HG03571 (cell line): ENCODE results near the gene APIP.

Experiments
- ATAC-seq: cut with Tn5 transposase; IDR thresholded peaks from one replicate; pipeline ENCODE4 v1.9.1; 2021; ENCODE audit not compliant: unreplicated experiment

APIP gene

GRCh38 chr11:34890089-34890488, 26.1 kb downstream of the APIP start:
- no peak for ATAC-seq

- ATAC-seq = no peak
Observed at GRCh38 chr11:34887260-34887659, 28.9 kb downstream of the APIP start.

GRCh38 chr11:34886609-34887008, 29.6 kb downstream of the APIP start:
- no peak for ATAC-seq

DNA sequence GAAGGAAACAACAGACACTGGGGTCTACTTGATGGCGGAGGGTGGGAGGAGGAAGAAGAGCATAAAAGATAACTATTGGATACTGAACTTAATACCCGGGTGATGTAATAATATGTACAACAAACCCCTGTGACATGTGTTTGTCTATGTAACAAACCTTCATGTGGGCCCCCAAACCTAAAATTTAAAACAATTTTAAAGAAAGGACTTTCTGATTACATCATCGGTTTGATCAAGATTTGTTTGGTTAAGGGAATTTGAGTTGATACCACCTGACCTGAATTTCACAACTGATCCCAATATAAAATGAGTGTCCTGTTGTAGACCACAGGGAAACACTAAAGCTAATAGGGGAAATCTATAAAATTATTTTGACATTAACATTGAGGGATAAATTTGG, 34.3 kb downstream of the APIP start:
- ATAC-seq = no peak

- ATAC-seq = no peak
Observed at GRCh38 chr11:34877375-34877975, 38.7 kb downstream of the APIP start.

- ATAC-seq = no peak
Observed at GRCh38 chr11:34874202-34874601, 42.0 kb downstream of the APIP start.

DNA sequence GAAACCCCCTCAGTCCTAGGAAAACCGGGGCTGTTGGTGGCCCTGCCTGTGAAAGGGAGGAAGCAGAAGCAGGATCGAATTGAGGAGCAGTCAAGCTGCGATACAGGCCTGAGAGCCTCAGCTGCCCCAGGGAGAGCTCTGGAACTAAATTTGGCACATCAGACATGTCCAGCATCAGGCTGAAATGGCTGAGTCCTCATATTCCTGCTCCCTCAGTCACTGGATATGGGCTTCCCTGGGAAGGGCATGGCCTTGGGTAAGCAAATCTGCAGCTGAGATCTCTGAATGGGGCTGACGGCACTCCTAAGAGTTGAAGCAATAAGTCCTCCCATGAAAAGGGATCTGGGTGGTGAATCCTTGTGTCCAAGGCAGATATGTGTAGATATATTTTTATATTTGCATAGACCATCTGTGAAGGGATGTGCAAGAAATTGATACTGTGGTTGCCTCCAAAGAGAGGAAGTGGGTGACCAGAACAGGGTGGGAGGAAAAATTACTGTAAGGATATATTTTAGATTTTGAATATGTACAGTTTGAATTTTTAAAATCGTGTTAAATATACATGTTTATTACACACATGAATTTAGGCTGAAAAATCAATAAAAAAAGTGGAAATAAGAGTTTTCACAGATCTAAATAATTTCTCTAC, 45.5 kb downstream of the APIP start:
- ATAC-seq = no peak

DNA sequence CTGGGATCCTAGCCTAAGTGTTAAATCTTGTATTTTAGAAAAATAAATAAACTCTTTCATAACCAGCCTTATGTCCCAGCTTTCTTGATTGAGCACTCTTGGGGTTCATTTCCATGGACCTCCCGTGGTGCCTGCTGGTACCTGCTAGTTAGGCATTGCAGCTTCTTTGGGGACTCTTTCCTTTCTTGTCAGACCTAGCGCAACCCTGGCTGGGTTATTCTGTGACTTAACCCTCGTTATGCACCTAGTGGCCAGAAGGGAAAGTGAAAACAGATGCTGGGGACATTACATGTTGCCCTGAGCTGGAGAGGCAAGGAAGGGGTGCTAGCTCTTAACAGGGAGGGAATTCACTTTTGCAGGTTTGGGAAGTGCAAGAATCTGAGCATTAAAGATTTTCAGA, 46.8 kb downstream of the APIP start:
- no peak for ATAC-seq

DNA sequence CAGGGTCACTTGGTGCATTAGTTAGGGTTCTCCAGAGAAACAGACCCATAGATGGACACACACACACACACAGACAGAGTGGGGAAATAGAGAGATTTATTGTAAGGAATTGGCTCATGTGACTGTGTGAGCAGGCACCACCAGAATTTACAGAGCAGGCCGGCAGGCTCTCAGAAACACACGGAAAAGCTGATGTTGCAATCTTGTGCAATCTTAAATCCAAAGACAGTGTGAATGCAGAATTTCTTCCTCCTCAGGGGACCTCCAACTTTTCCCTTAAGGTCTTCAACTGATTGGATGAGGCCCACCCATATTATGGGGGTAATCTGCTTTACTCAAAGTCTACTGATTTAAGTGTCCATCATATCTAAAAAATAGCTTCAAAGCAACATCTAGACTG, 49.8 kb downstream of the APIP start:
- ATAC-seq = no peak

DNA sequence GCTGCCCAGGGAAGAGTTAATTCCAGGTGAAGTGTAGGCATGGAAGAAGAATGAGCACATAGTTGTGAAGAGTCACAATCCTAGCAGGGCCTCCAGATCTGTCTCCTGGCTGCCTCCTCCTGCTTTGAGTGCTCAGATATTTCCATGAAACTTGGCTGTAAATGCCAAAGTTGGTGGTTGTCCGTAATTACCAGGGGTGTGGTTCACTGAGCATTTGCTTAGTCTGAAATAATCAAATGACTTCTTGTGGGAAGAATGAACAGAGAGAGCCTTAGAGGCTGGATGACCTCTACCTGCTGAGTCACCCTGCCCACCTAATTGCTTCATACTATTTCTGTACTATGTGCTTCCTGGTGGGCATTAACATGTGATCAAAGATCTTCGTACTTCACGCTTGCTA, 50.9 kb downstream of the APIP start:
- no peak for ATAC-seq

DNA sequence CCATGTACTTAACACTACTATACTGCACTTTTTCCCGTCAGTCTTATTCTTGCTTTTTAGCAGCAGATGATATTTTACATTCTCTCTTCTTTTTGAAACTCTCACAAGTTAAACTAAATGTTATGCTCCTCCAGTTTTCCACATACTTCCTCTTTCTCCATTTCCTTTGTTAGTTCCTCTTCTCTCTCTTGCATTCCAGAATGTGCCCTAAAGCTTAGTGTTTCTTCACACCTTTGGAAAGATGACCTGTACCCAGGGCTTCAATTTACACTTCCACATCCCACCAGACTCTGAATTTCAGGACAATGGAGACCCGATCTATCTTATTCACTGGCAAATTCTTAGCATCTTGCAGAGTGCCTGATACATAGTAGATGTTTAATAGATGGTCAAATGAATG, 51.8 kb downstream of the APIP start:
- ATAC-seq = no peak

DNA sequence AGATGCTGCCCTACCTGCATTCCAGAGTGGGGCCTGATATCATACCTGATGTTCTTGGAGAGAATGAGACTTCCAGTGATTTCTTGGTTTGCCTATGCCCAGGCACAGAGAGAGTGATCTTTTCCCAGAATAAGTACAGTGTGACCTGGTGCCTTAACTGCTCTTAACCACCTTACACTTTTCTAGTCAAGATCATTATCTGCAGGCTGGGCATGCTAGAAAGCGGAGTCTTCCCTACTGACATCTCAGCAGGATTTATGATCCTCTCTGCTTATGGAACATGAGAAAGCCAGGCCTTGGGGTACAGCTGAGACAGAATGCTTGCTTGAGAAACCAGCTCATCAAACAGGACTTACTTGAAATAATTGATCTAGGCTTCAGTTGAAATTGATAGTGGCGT, 53.1 kb downstream of the APIP start:
- no peak for ATAC-seq

DNA sequence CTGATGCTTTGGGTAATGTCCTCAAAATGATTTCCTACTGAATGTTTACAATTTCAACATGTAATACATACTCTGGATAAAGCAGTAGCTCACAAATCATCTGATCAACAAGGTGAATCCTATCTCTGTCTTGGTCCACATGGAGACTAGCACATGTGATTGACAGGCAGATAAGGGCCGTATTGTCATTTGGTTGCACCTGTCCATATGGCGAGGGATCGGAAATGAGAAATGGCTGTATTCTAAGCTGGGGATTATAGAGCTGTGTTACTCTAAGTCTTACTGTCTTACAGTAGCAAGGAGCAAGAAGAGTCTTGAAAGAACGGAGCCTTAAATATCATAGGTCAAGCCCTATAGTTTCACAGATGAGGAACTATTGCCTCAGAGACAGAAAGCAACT, 55.7 kb downstream of the APIP start:
- ATAC-seq = no peak

- no peak for ATAC-seq
Observed at GRCh38 chr11:34860034-34860433, 56.1 kb downstream of the APIP start.

DNA sequence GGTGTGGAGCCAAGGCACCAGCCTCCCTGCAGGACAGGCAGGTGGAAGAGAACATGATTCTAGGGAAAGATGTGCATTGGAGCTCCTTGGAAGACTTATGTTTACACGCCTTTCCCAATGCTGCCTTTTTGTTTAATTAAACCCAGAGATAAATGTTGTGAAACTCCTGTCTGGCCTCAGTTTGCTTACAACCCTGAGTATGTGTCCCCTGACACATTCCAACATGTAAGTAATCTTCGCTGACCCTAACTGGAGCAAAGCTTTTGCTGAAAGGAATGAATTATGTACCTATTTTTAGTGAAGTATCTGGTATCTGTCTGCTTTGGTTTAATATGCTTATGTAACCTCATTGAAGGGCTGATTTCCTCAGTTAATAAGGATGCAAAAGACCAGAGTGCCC, 56.7 kb downstream of the APIP start:
- no peak for ATAC-seq

DNA sequence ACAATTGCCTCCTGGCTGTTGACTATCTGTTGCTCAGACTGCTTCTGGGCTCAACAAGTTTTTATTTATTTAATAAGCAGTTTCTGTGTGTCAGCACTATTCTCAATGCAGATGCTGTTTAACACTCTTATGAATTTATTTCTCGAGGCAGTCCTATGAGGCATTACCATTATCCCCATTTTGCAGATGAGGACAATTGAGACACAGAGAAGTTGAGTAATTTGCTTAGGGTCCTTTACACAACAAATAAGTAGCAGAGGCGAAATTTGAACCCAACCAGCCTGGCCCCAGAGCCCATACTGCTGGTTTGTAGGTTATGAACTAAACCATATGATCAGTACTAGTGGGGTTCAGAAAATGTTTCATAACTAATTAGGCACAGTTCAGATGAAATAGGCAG, 58.7 kb downstream of the APIP start:
- ATAC-seq = no peak

GRCh38 chr11:34856251-34856650, 59.9 kb downstream of the APIP start:
- no peak for ATAC-seq

DNA sequence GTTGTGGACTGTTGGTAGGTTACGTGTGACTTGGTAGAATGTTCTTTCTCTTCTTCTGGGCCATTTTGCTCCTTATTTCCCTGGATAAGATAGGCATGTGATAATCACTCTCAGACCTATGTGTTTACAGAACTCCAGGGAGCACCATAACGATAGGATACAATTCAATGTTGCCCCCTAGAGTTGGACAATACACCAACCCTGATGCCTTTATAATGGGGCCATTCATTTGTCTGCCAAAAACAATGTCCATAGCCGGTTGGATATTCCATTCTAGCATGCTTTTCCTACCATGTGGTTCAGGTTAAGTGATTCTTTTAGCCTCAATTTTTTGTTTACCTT, 60.5 kb downstream of the APIP start:
- ATAC-seq = no peak

DNA sequence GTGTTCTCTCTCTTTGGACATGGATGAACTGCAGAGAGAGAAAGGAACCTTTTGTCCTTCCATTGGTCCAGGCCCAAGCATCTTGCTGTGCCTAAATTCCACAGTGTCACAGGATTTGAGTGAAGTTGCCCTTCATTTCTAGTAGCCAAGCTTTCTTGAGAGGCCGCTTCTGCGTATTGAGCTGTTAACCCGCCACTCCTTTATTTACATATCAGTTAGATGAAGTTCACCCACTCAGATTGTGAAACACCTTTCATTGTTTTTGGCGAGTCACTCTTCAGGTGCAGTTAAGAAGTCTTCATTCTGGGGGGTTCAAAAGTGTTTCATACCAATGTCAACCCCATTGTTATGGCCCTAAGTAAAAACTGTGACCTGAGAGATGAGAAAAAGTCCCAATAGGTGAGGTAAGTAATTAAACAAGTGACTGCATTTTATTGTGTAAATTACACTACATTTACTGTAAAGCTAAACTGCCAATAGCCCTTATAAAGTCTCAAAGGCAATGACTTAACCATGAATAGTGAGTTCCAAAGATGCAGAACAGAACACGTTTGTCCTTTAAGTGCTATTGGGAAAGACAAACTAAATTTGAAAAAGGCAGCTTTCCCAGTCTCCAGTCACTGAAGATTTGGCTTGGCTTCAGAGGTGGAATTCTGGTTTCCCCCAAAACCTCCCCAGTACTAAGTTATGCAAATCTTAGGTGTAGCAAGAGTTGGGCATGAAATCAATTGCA, 61.0 kb downstream of the APIP start:
- ATAC-seq = no peak

- ATAC-seq = no peak
Observed at GRCh38 chr11:34851916-34852315, 64.3 kb downstream of the APIP start.

DNA sequence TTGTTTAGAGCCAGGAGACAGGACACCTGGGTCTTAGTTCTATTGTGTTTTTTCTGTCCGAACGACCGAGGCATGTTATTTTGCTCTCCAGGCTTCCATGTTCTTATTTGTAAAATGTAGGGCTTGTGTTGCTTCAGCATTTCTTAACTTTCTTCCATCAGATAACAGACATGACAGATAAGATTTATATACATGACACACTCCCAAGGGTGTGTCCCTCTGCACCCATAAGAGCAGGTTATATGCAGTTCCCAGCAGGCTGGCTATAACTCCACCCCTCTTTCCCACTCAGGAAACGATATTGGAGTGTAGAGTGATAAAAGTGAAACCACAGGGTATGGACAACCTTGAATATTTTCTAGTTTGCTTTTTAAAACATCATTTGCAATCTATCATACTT, 65.8 kb downstream of the APIP start:
- no peak for ATAC-seq

GRCh38 chr11:34846467-34846866, 69.7 kb downstream of the APIP start:
- ATAC-seq = no peak
